GM12878 (cell line): ENCODE measurements around the gene SLC25A26. TPM values are rescaled to one million over a fixed set of nuclear protein-coding genes. Genes with fewer than 3 reads are reported as not detected.

ENCODE experiments used
- ATAC-seq: fragments of 200-7000 bp; cut with Tn5 transposase; 3 replicates; pipeline ENCODE4 v1.9.1; 2020; ENCODE audit warnings: mild to moderate bottlenecking, moderate library complexity
- BruUV-seq: library from RNA; stranded (reverse); fragments of 400-500 nt; replicated peaks from 2 replicates; lab custom pipeline; 2021; lab: Mats Ljungman, UMichigan
- CTCF ChIA-PET: fragments of 300-600 bp; sonication (Branson Sonifier 250); formaldehyde crosslinking; extraction: SDS; loops from one replicate; lab custom pipeline; 2021; ENCODE audit warnings: inconsistent platforms; lab: Yijun Ruan, JAX
- POLR2A ChIA-PET: fragments of 350-600 bp; formaldehyde crosslinking; extraction: SDS; loops from one replicate; lab custom pipeline; 2021; ENCODE audit warnings: inconsistent platforms; lab: Charles Lee
- RAD21 ChIA-PET: fragments of 300-600 bp; sonication (Branson Sonifier 250); formaldehyde crosslinking; loops from one replicate; lab custom pipeline; 2023; ENCODE audit warnings: antibody characterized with exemption; ENCODE audit not compliant: unreplicated experiment; lab: Charles Lee
- SMC1A ChIA-PET: fragments of 300-600 bp; sonication (Branson Sonifier 250); formaldehyde crosslinking; loops from one replicate; lab custom pipeline; 2023; ENCODE audit not compliant: unreplicated experiment, uncharacterized antibody; lab: Charles Lee
- DNase-seq: peaks from one replicate; pipeline ENCODE4 v3.0.0-alpha.2; 2011; ENCODE audit warnings: low read depth, low spot score
- FAIRE-seq: peaks from 3 replicates; lab custom pipeline; 2011; peaks lifted over from hg19 to GRCh38; lab: Jason Lieb, UNC
- H2AFZ ChIP-seq: 2 replicates; pipeline ENCODE4 v1.6.0; 2011; ENCODE audit warnings: low read depth, low read length, control low read depth; ENCODE audit not compliant: control insufficient read depth
- H3K27ac ChIP-seq: 2 replicates; pipeline ENCODE4 v1.5.1; 2011; ENCODE audit warnings: control low read depth; ENCODE audit not compliant: control insufficient read depth, insufficient read depth
- H3K27me3 ChIP-seq, 2 experiments: replicated peaks in 1 of 2; 2 replicates each; pipeline versions ENCODE4 v1.6.0 to v1.6.1; 2011; ENCODE audit warnings: low read length in 1 of 2; ENCODE audit not compliant: control insufficient read depth in 2 of 2, insufficient read depth in 2 of 2
- H3K36me3 ChIP-seq, 2 experiments: 2 replicates each; pipeline ENCODE4 v1.5.1; 2011; ENCODE audit warnings: low read length in 1 of 2; ENCODE audit not compliant: control insufficient read depth in 2 of 2, insufficient read depth in 2 of 2
- H3K4me1 ChIP-seq: 2 replicates; pipeline ENCODE4 v1.6.1; 2011; ENCODE audit warnings: mild to moderate bottlenecking, low read length, moderate library complexity, mixed read lengths; ENCODE audit not compliant: control insufficient read depth, insufficient read depth
- H3K4me2 ChIP-seq: 2 replicates; pipeline ENCODE4 v1.6.0; 2011; ENCODE audit warnings: control low read depth; ENCODE audit not compliant: control insufficient read depth, insufficient read depth
- H3K4me3 ChIP-seq: fragments of 200-600 bp; sonication (generic); 2 replicates; pipeline ENCODE4 v1.5.1; 2016
- H3K79me2 ChIP-seq: 2 replicates; pipeline ENCODE4 v1.6.0; 2011; ENCODE audit warnings: low read length; ENCODE audit not compliant: control insufficient read depth, insufficient read depth
- H3K9ac ChIP-seq: 2 replicates; pipeline ENCODE4 v1.8.0; 2011; ENCODE audit warnings: low read length, control low read depth, mixed read lengths; ENCODE audit not compliant: control insufficient read depth, insufficient read depth
- H3K9me3 ChIP-seq: replicated peaks from 3 replicates; pipeline ENCODE4 v1.5.1; 2011; ENCODE audit warnings: mild to moderate bottlenecking, low read length; ENCODE audit not compliant: control insufficient read depth, insufficient read depth
- H4K20me1 ChIP-seq: 2 replicates; pipeline ENCODE4 v1.6.0; 2011; ENCODE audit not compliant: control insufficient read depth, insufficient read depth
- ATF7 ChIP-seq: fragments of 450-650 bp; IDR thresholded peaks from 2 replicates; pipeline ENCODE4 v1.6.1; 2016; ENCODE audit warnings: low read depth, mild to moderate bottlenecking
- BHLHE40 ChIP-seq, 2 experiments: fragments of 450-650 bp in 1 of 2; IDR thresholded peaks; 2 replicates each; pipeline ENCODE4 v1.6.1; 2011 to 2017; ENCODE audit warnings: low read depth in 2 of 2, borderline replicate concordance in 1 of 2, improper control_type of control experiment in 1 of 2, low read length in 1 of 2, mild to moderate bottlenecking in 1 of 2
- CBX5 ChIP-seq: sonication (generic); IDR thresholded peaks from 2 replicates; pipeline ENCODE4 v1.6.1; 2016; ENCODE audit warnings: low read depth, moderate library complexity, mild to moderate bottlenecking, inconsistent platforms
- EZH2 ChIP-seq: IDR thresholded peaks from 2 replicates; pipeline ENCODE4 v1.6.1; 2012; ENCODE audit warnings: low read depth, mild to moderate bottlenecking, control low read depth, inconsistent platforms, low read length, borderline replicate concordance; ENCODE audit not compliant: control insufficient read depth
- FOXK2 ChIP-seq: fragments of 450-650 bp; IDR thresholded peaks from 2 replicates; pipeline ENCODE4 v1.6.1; 2017; ENCODE audit warnings: mild to moderate bottlenecking, moderate library complexity
- HCFC1 ChIP-seq: fragments of 150-350 bp; IDR thresholded peaks from 2 replicates; pipeline ENCODE4 v1.6.1; 2014; ENCODE audit warnings: low read length
- HDAC2 ChIP-seq: fragments of 200-600 bp; sonication (generic); IDR thresholded peaks from 2 replicates; pipeline ENCODE4 v1.6.1; 2017
- KAT2A ChIP-seq: conservative IDR thresholded peaks from 2 replicates; pipeline ENCODE4 v1.6.1; 2011; ENCODE audit warnings: low read depth, low read length; ENCODE audit not compliant: control insufficient read depth
- LARP7 ChIP-seq: fragments of 450-650 bp; IDR thresholded peaks from 2 replicates; pipeline ENCODE4 v1.6.1; 2017; ENCODE audit warnings: mild to moderate bottlenecking
- MXI1 ChIP-seq: fragments of 150-350 bp; IDR thresholded peaks from 2 replicates; pipeline ENCODE4 v1.6.1; 2011; ENCODE audit warnings: low read depth, mild to moderate bottlenecking, inconsistent platforms, low read length, improper control_type of control experiment
- NFXL1 ChIP-seq: fragments of 450-650 bp; IDR thresholded peaks from 2 replicates; pipeline ENCODE4 v1.6.1; 2017; ENCODE audit warnings: antibody characterized with exemption, mild to moderate bottlenecking, borderline replicate concordance
- NFYA ChIP-seq: IDR thresholded peaks from 2 replicates; pipeline ENCODE4 v1.6.1; 2011; ENCODE audit warnings: low read depth, mild to moderate bottlenecking, low read length, improper control_type of control experiment, borderline replicate concordance
- POLR2A ChIP-seq: IDR thresholded peaks from 2 replicates; pipeline ENCODE4 v1.6.1; 2011; ENCODE audit warnings: low read depth, mild to moderate bottlenecking, low read length
- RAD21 ChIP-seq: IDR thresholded peaks from 2 replicates; pipeline ENCODE4 v1.6.1; 2011; ENCODE audit warnings: mild to moderate bottlenecking, low read depth, low read length, moderate library complexity; ENCODE audit not compliant: insufficient read depth
- SP1 ChIP-seq: IDR thresholded peaks from one replicate; pipeline ENCODE4 v1.6.1; 2011; ENCODE audit warnings: low read depth, low read length
- STAT3 ChIP-seq: IDR thresholded peaks from 2 replicates; pipeline ENCODE4 v1.6.1; 2011; ENCODE audit warnings: low read depth, low read length, improper control_type of control experiment
- ZNF217 ChIP-seq: fragments of 450-650 bp; IDR thresholded peaks from 2 replicates; pipeline ENCODE4 v1.6.1; 2017; ENCODE audit warnings: antibody characterized with exemption, mild to moderate bottlenecking
- WGBS: methylation state at CpG from one replicate; pipeline ENCODE4 v1.1.6; 2016; ENCODE audit warnings: low lambda C conversion rate; ENCODE audit not compliant: insufficient replicate concordance, insufficient coverage; ENCODE audit errors: missing lambda C conversion rate; 5-methylcytosine and 5-hydroxymethylcytosine counted together
- in situ Hi-C: fragments of 300-500 bp; cut with MboI; formaldehyde crosslinking; loops from 9 replicates; pipeline ENCODE4 v1.14.3; 2018; ENCODE audit warnings: mixed read lengths
- intact Hi-C: fragments of 100-400 bp; cut with micrococcal nuclease; formaldehyde crosslinking; loops from one replicate; pipeline ENCODE4 v1.14.2; 2022; ENCODE audit not compliant: unreplicated experiment
- polyA plus RNA-seq, 11 experiments: library from polyadenylated mRNA; depleted of rRNA in 4 of 11; unstranded in 6 of 11; stranded (reverse) in 5 of 11; fragments of >200 nt; fragmentation: Nextera tagmentation in 4 of 11; fragmentation: Illumina TruSeq in 1 of 11; extraction: Ambion mirVana in 4 of 11; extraction: Trizol in 1 of 11; gene quantifications; 1 replicate in 1 of 11; 2 replicates in 10 of 11; pipeline versions ENCODE4 v1.2.1 to v1.2.3, GENCODE V29; 2011 to 2016; ENCODE audit warnings: inconsistent platforms in 2 of 11, missing spikeins in 2 of 11, low read depth in 1 of 11
- total RNA-seq, 4 experiments: library from RNA; depleted of rRNA in 3 of 4; stranded (reverse); fragments of >200 nt in 3 of 4; fragmentation: Illumina TruSeq in 1 of 4; extraction: Trizol in 1 of 4; gene quantifications; 2 replicates each; pipeline versions ENCODE4 v1.2.1 to v1.2.3, GENCODE V29; 2013 to 2021
- TF ChIP-seq, protein P1 (sequence below): fragments of 450-650 bp; IDR thresholded peaks from 2 replicates; pipeline ENCODE4 v1.6.1; 2017; ENCODE audit warnings: mild to moderate bottlenecking, low read depth, inconsistent platforms; ENCODE audit not compliant: poor library complexity, severe bottlenecking
- TF ChIP-seq, protein P2 (sequence below): fragments of 450-650 bp; IDR thresholded peaks from 2 replicates; pipeline ENCODE4 v1.6.1; 2018; ENCODE audit warnings: mild to moderate bottlenecking, low read depth, moderate library complexity; ENCODE audit not compliant: partially characterized antibody

Gene SLC25A26
- total and polyA plus RNA-seq, 10 of the 15 experiments (the other 5 are each of a cell fraction or from before 2014, with no cell fraction given): 14.6 to 49.7 (median 24.9) TPM

DNA sequence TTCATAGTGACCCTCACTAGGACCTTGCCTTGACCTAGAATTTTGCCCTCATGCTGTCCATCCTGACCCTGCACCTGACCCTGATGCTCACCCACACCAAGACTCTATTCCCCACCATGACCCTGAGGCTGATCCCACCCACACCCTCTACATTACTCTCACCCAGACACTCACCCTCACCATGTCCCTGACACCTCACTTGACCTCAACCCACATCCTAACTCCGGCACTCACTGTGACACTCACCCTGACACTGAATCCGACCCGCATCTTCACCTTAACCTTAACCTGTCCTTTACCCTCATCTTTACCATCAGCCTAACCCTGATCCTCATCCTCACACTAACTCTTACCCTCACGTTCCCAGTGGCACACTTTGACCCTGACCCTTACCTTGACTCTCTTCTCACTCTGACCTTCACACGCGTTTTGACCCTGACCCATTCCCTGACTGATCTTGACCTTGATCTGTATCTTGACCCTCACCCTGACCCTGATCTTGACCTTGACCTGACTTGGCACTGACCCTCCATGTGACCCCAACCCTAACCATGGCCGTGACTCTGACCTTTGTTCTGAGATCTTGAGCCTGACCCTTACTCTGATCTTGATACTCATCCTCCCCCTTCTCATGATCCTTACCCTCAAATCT, 22.2 kb upstream of the SLC25A26 start:
- Histone ChIP-seq H3K9ac (no peak overlapping the region), H3K4me1 (no peaks in the 10 kb centered on the region), H3K27ac (no peak overlapping the region), H4K20me1 (no peaks in the 10 kb centered on the region), H2AFZ (no peak overlapping the region), H3K4me2 (no peak overlapping the region), H3K27me3 (peaks cover 0 to 4% of the 10 kb centered on the region in 2 experiments; a peak in 2 of 4 replicates), H3K79me2 (no peaks in the 10 kb centered on the region), H3K36me3 (no peaks in the 10 kb centered on the region), H3K9me3 (no peaks in the 10 kb centered on the region), H3K4me3 (no peak overlapping the region)
- WGBS: 42% methylated on average over 7 of the region's 7 CpGs
- in situ Hi-C loops: no loop called here
- ATAC-seq: no peak
- FAIRE-seq: no peak
- intact Hi-C loops: no loop called here
- DNase-seq: no peak
- RAD21 ChIA-PET: no interaction called here
- no TSS peak for BruUV-seq
- CTCF ChIA-PET: no interaction called here
- TF ChIP-seq EZH2 (no peak), NFYA (no peak), LARP7 (no peak), FOXK2 (no peak), ATF7 (no peak), STAT3 (no peak), POLR2A (no peak), HCFC1 (no peak), NFXL1 (no peak), KAT2A (no peak), CBX5 (no peak), HDAC2 (no peak), MXI1 (no peak), RAD21 (no peak), BHLHE40 (IDR thresholded peaks at IDR 0.05; ENCODE audit: borderline replicate concordance in 1 of 2, low read depth in 2 of 2, low read length in 1 of 2) (no peak), SP1 (no peak), ZNF217 (no peak)
- TF ChIP-seq, protein P1, sequence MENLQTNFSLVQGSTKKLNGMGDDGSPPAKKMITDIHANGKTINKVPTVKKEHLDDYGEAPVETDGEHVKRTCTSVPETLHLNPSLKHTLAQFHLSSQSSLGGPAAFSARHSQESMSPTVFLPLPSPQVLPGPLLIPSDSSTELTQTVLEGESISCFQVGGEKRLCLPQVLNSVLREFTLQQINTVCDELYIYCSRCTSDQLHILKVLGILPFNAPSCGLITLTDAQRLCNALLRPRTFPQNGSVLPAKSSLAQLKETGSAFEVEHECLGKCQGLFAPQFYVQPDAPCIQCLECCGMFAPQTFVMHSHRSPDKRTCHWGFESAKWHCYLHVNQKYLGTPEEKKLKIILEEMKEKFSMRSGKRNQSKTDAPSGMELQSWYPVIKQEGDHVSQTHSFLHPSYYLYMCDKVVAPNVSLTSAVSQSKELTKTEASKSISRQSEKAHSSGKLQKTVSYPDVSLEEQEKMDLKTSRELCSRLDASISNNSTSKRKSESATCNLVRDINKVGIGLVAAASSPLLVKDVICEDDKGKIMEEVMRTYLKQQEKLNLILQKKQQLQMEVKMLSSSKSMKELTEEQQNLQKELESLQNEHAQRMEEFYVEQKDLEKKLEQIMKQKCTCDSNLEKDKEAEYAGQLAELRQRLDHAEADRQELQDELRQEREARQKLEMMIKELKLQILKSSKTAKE: no peak
- TF ChIP-seq, protein P2, sequence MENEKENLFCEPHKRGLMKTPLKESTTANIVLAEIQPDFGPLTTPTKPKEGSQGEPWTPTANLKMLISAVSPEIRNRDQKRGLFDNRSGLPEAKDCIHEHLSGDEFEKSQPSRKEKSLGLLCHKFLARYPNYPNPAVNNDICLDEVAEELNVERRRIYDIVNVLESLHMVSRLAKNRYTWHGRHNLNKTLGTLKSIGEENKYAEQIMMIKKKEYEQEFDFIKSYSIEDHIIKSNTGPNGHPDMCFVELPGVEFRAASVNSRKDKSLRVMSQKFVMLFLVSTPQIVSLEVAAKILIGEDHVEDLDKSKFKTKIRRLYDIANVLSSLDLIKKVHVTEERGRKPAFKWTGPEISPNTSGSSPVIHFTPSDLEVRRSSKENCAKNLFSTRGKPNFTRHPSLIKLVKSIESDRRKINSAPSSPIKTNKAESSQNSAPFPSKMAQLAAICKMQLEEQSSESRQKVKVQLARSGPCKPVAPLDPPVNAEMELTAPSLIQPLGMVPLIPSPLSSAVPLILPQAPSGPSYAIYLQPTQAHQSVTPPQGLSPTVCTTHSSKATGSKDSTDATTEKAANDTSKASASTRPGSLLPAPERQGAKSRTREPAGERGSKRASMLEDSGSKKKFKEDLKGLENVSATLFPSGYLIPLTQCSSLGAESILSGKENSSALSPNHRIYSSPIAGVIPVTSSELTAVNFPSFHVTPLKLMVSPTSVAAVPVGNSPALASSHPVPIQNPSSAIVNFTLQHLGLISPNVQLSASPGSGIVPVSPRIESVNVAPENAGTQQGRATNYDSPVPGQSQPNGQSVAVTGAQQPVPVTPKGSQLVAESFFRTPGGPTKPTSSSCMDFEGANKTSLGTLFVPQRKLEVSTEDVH: no peak
- SMC1A ChIA-PET: no interaction called here
- POLR2A ChIA-PET: no interaction called here
